HG03378 (cell line): ENCODE data around the gene KLF9.
A peak's percentile ranks its signal among the peaks of the same experiment; 100 is the strongest.

Source experiments
- ATAC-seq: cut with Tn5 transposase; IDR thresholded peaks from one replicate; pipeline ENCODE4 v1.9.1; 2021; ENCODE audit warnings: mild to moderate bottlenecking, moderate library complexity; ENCODE audit not compliant: unreplicated experiment

The KLF9 gene

DNA sequence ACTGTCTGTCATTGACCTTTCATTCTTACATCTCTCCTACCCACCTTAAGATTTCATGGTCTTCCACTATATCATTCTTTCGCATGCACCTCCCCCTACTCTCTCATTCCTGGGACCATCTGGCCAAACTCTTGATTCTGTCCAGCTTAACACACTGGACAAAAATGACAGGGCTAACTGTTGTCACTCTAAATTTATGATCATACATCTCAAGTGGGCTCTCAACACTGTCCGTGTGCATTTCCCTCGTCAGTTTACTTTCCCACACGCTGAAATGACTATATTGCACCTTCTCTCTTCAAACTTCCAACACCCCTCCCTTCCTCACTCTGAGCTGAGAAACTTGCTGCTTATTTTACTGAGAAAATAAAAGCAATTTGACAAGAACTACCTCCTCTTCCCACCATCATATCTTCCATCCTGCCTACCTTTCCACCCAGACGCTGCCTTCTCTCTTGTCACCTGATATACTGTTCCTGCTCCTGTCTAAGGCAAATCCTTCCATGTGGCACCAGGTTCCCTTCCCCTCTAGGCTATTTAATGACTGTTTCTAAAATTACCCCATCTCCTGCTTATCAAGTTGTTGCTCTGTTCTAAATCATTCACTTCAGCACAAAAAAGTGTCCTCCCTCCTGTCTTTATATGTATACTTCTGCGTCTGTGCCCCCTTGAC, 8.1 kb upstream of the KLF9 start:
- ATAC-seq: no peak

- ATAC-seq: no peak
Measured at GRCh38 chr9:70421272-70422180, 7.1 kb upstream of the KLF9 start.

DNA sequence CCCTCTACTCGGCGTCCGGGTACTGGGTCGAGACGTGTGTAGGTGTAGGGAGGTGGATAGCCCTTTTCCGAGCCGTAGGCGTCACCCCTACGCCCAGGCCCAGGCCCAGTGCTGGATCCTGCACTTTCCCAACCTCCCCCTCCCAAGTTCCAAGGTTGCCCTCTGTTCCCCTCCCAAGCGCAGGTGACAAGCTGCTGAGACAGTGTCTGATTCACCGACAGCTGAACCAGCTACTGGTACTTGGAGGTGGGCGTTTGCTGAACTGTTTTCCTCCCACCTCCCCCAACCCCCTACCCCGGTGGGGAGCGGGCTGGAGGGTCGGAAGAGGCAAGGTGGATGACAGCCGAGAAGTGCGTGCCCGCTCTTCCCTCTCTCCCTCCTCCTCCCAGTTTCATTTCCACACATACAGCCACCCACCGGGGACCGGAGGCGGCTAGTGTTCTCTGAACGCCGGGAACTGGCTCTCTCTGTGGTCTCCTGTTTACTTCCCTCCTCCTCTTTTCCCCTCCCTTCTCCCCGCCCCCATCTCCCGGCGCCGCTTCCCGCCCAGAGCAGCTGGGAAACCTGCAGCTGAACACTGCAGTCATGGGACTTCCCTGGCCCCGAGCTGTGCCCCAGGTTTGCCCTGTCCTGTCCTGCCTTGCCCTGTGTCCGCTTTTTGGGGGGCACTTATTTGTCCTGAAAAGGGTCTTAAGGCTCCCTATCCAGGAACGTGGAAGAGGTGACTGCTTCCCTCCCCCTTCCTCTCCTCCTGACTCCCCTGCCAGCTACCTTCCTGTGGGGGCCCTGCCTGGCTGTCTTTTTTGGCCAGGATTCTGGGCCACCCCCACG, 6.2 kb upstream of the KLF9 start:
- peak; percentile 11 for ATAC-seq

DNA sequence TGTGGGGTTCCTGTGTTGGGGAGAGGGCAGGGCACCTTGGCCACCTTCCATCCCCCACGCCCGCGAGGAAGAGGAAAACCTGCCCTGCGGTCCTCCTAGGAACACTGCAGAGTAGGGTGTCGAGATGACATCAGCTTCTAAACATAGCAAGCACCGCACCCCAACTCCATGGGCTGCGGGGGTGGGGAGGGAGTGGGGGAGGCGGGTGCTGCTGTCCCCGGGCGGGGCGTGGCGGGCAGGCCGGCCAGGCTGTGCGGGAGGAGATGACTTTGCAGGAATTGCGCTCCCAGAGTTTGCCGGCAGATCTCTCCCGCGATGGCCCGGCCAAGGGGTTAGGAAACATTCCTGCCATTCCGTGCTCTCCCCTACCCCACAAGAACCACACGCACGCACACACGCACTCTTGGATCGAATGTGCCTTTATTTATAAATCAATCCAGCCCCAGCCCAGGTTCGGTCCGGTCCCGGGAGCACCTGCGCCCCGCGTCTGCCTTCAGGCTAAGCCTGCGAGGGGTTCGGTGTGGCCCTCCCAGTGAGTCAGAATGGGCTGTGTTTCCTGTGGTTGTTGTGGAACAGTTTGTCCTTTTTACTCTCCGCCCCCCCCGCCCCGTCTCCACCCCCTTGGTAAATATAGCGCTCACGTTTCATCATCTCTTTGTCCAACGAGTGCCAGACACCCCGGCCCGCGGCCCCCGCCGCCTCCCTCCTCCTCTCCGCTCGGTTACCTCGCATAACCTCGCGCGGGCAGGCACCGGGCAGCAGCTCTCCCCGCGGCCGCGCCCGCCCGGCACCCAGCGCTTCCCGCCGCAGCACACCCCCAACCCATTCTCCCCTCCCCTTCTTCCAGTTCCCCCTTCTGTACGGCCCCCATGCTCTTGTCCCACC, 5.3 kb upstream of the KLF9 start:
- peak; percentile 40 for ATAC-seq

GRCh38 chr9:70418822-70419555, 4.5 kb upstream of the KLF9 start:
- peak; percentile 46 for ATAC-seq

- ATAC-seq: no peak
Measured at GRCh38 chr9:70415476-70415875, 1.0 kb upstream of the KLF9 start.

DNA sequence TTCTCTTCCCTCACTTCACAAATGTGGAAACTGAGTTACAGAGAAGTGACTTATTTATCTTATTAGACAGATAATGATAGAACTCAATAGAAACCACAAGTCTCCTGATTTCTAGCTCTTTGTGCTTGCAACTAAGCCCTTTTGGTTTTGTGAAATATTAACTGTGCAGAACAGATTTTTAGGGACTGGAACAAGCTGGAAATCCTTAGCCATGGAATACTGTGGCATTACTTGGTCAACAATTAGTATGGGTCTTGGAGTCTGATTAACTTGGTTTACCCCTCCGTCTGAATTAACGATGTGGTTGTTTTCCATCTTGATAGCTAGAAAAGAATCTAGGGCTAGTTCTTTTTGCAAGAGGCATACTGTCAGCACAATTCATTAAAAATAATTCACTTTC, 584 bp upstream of the KLF9 start:
- no peak for ATAC-seq

GRCh38 chr9:70413464-70413798, 1.0 kb downstream of the KLF9 start:
- peak; percentile 13 for ATAC-seq

DNA sequence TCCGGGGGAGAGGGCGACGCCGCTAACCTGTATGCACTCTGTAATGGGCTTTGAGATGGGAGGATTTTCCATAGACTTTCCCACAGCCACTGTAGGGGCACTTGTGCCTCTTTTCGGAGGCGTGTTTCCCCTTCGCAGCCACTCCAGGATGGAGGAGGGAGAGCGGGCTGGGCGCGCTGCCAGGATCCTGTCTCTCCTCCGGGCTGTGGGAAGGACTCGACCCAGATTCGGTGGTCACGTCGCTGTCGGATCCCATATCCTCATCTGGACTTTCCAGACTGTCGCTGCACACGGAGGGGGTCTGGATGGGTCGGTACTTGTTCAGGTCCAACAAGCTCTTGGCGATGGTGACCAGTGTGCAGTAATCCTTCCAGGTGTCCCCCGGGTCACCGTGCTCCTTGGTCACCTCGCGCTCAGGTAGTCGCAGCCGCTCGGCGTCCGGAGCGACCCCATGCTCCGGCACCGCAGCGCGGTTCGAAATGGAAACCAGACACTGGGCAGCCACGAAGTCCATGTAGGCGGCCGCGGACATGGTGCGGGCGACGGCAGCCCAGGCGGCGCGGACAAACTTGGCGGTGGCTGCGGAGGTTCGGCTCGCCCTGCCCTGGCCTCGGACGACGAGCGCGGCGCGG, 1.5 kb downstream of the KLF9 start:
- no peak for ATAC-seq

GRCh38 chr9:70411930-70412831, 2.3 kb downstream of the KLF9 start:
- ATAC-seq: peak; percentile 33

- no peak for ATAC-seq
Measured at GRCh38 chr9:70411121-70411929, 3.1 kb downstream of the KLF9 start.

GRCh38 chr9:70410368-70410767, 4.1 kb downstream of the KLF9 start:
- no peak for ATAC-seq

GRCh38 chr9:70409800-70410199, 4.7 kb downstream of the KLF9 start:
- no peak for ATAC-seq

DNA sequence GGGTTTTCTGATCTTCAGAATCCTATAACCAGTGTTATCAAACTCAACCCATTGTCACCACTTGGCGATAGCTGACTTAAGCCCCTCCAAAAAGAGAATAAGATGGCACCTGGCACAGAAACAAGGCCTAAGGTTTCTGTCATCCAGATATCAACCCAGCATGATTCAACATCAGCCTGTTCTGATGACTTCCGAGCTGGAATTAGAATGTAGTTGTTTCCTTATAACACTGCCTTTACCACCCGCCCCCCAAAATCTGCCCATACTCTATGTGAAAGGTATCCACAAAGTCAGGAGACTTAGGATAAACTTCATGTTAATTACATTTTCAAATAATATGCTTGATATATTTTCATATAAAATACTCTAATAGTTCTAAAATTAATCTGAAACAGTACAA, 5.2 kb downstream of the KLF9 start:
- ATAC-seq: no peak

DNA sequence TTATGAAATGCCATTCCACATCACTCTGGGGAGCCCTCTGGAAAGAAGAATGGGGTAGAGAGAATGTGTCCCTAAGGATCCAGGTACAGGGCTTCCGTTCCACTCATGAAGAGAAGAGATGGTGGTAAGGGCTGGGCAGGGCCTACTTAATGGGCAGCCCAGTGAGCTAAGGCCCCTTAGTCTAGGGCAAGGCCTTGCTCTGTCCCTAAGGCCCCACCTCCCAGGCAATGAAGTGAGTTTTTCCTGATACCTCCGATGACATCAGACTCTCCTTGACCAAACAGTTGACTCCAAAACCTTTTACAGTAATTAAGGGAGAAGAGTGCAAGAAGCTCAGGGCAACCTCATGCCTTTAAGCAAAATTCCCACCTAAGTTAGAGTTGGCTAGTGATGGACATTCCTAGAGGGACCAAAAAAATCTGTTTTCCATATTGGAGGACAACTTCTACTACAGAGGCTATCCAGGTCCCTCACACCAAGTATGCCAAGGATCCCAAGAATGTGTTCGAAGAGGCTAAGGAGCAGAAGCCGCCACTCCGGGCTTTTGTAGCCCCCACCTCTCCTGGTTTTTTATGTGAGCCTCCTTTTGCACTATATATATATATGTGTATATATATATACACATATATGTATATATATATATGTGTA, 5.9 kb downstream of the KLF9 start:
- ATAC-seq: no peak

GRCh38 chr9:70407081-70407503, 7.4 kb downstream of the KLF9 start:
- ATAC-seq: no peak

GRCh38 chr9:70406434-70406862, 8.0 kb downstream of the KLF9 start:
- ATAC-seq: peak; percentile 74
